ENCODE data around the gene GPC2. TPM values are rescaled to one million over a fixed set of nuclear protein-coding genes. Genes with fewer than 3 reads are reported as not detected.
"Not testable (repeated sequence)": the region's sequence is repeated elsewhere in the genome, so short reads cannot be mapped to it uniquely, and the experiment has no call there.

The GPC2 gene
- total RNA-seq, 3 donors from 2014 or later, result 3.4 to 6.2 (median 5.1) TPM

DNA sequence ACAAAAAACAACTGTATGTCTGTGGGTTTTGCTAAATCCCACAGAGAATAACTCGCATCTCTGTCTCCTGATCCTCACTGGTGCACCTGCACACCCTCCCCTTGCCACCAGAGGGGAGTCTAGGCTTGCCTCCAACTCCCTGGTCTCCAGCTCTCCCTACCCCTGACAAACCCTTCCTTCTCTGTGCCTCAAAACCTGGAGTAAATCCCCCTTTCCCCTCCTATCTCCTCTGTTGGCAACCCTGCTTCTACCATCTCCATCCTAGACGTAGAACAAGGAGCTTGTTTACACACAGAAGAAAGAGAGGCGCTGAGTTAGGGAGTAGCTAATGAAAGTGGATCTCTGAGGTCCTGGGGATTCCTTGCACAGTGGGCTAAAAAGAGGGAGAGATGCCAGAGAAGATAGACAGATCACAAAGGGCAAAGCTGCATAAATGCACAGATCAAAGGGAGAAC lies 44.5 kb downstream of the GPC2 start:
- ATAC-seq (peak; percentile 81), DNase-seq (peak; percentile 66 to 84 (median 80))
- Histone ChIP-seq H3K4me3 (no peak overlapping the region), H3K4me1 (ENCODE audit: low read depth) (peaks cover 25% of the 10 kb centered on the region), H3K36me3 (ENCODE audit: low read depth) (no peaks in the 10 kb centered on the region), H3K9me3 (no peaks in the 10 kb centered on the region)
- TF ChIP-seq, protein P1, sequence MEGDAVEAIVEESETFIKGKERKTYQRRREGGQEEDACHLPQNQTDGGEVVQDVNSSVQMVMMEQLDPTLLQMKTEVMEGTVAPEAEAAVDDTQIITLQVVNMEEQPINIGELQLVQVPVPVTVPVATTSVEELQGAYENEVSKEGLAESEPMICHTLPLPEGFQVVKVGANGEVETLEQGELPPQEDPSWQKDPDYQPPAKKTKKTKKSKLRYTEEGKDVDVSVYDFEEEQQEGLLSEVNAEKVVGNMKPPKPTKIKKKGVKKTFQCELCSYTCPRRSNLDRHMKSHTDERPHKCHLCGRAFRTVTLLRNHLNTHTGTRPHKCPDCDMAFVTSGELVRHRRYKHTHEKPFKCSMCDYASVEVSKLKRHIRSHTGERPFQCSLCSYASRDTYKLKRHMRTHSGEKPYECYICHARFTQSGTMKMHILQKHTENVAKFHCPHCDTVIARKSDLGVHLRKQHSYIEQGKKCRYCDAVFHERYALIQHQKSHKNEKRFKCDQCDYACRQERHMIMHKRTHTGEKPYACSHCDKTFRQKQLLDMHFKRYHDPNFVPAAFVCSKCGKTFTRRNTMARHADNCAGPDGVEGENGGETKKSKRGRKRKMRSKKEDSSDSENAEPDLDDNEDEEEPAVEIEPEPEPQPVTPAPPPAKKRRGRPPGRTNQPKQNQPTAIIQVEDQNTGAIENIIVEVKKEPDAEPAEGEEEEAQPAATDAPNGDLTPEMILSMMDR (IDR thresholded peaks at IDR 0.05), result peak; percentile 54
- intact Hi-C loops (cut with DNase I, micrococcal nuclease), result loop anchor here (5.0 to 10.0 kb wide), 3 partner anchors 80 to 295 kb away; partner anchors contain the start of genes MEPCE (in 1 of the 2), PVRIG (in 1 of the 2) and ZCWPW1 (in 1 of the 2)

DNA sequence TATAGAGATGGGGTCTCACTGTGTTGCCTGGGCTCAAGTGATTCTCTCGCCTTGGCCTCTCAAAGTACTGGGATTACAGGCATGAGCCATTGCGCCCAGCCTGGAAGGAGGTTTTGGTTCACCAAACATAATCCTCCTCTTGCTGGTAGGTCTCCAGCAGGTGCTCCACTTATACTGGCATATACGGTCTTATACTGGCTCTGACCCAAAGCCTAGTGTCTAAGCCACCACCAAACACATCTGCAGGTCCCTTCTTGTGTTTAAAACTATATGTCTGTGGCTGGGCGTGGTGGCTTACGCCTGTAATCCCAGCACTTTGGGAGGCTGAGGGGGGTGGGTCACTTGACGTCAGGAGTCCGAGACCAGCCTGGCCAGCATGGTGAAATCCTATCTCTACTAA lies 45.1 kb downstream of the GPC2 start:
- DNase-seq, result peak in 1 of 3 donors; percentile 46

DNA sequence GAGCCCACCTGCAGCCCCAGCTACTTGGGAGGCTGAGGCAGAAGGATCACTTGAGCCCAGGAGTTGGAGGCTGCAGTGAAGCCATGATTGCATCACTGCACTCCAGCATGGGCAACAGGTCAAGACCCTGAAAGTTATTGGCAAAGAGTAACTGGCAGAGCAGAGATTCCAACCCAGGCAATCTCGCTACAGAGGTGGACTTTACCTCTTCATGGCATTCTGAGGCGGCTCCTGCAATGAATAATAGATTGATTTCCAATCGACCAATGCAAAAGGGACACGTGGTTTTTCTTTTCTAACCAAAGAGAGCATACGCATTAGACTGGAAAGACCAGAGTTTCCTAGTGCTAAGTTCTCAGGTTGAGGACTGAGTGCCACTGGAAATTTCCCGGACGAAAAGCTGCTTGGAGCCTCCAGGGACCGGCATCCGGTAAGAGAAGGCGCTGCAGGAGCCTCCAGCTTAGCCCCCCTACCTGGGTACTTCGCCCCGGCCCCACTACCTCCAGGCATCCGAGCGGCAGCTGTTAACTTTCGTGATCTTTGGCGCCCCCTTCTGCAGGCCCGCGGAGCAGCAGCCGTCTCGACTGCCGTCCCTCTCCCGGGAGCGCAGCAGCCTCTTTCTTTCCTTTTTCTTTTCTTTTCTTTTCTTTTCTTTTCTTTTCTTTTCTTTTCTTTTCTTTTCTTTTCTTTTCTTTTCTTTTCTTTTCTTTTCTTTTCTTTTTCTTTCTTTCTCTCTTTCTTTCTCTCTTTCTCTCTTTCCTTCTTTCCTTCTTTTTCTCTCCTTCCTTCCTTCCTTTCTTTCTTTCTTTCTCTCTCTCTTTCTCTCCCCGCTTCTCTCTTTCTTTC lies 46.4 kb downstream of the GPC2 start:
- ATAC-seq, result peak; percentile 37
- H3K36me3 ChIP-seq (ENCODE audit: low read depth), result no peaks in the 10 kb centered on the region
- H3K9me3 ChIP-seq, result no peaks in the 10 kb centered on the region
- DNase-seq, result peak; percentile 83 to 93 (median 92)
- peaks cover 24% of the 10 kb centered on the region for H3K4me1 ChIP-seq (ENCODE audit: low read depth)
- TF ChIP-seq, protein P1 (IDR thresholded peaks at IDR 0.05), result peak; percentile 88
- H3K4me3 ChIP-seq, result no peak overlapping the region
- intact Hi-C loops (cut with DNase I, micrococcal nuclease), result loop anchor here (5.0 to 10.0 kb wide), 3 partner anchors 81 to 296 kb away; partner anchors contain the start of genes MEPCE (in 1 of the 2), PVRIG (in 1 of the 2) and ZCWPW1 (in 1 of the 2)

More for the DNA sequence above, 45.1 kb downstream of the GPC2 start:
- Histone ChIP-seq H3K9me3 (no peaks in the 10 kb centered on the region), H3K36me3 (ENCODE audit: low read depth) (no peaks in the 10 kb centered on the region), H3K4me1 (ENCODE audit: low read depth) (peaks cover 25% of the 10 kb centered on the region), H3K4me3 (no peak overlapping the region)
- no peak for ATAC-seq
- TF ChIP-seq, protein P1 (IDR thresholded peaks at IDR 0.05), result no peak
- intact Hi-C loops (cut with DNase I, micrococcal nuclease), result loop anchor here (5.0 to 10.0 kb wide), 3 partner anchors 80 to 295 kb away; partner anchors contain the start of genes MEPCE (in 1 of the 2), PVRIG (in 1 of the 2) and ZCWPW1 (in 1 of the 2)

DNA sequence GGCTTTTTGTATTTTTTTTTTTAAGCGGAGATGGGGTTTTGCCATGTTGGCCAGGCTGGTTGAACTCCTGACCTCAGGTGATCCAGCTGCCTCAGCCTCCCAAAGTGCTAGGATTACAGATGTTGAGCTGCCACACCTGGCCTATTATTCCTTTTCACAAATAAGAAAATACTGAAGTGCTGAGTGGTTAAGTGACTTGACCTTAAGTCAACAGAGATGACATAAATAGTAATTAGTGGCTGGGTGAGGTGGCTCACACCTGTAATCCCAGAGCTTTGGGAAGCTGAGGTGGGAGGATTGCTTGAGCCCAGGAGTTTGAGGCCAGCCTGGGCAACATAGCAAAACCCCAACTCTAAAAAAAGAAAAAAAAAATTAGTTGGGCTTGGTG lies 47.0 kb downstream of the GPC2 start:
- not testable (repeated sequence) for ATAC-seq; H3K9me3 ChIP-seq; H3K36me3 ChIP-seq (ENCODE audit: low read depth); H3K4me3 ChIP-seq; DNase-seq
- intact Hi-C loops (cut with DNase I, micrococcal nuclease), result loop anchor here (5.0 to 10.0 kb wide), 3 partner anchors 82 to 297 kb away; partner anchors contain the start of genes MEPCE (in 1 of the 2), PVRIG (in 1 of the 2) and ZCWPW1 (in 1 of the 2)
- H3K4me1 ChIP-seq (ENCODE audit: low read depth), result peaks cover 29% of the 10 kb centered on the region

DNA sequence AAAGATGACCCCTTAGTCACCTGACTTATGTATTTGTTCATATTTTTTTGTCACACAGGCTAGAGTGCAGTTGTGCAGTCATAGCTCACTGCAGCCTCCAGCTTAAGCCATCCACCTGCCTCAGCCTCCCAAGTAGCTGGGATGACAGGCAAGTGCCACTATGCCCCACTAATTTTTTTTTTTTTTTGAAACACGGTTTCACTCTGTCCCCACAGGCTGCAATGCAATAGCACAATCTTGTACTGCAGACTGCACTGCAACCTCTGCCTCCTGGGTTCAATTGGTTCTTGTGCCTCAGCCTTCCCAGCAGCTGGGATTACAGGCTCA lies 48.6 kb downstream of the GPC2 start:
- no peak for DNase-seq
- Histone ChIP-seq H3K4me1 (ENCODE audit: low read depth) (peaks cover 44% of the 10 kb centered on the region), H3K4me3 (no peak overlapping the region), H3K9me3 (no peaks in the 10 kb centered on the region), H3K36me3 (ENCODE audit: low read depth) (no peaks in the 10 kb centered on the region)
- intact Hi-C loops (cut with DNase I, micrococcal nuclease), result no loop called here
- TF ChIP-seq, protein P1 (IDR thresholded peaks at IDR 0.05), result no peak
- no peak for ATAC-seq

Data from mucosa of descending colon (tissue), 3 donors.